Fibroblast of lung (primary cell): ENCODE results near the gene MIPOL1.

Experiments used
- CTCF ChIP-seq, 2 donors: IDR thresholded peaks in 1 of 2; conservative IDR thresholded peaks in 1 of 2; 1 replicate in 1 of 2; 2 replicates in 1 of 2; pipeline ENCODE4 v1.5.1; 2011 to 2012; ENCODE audit warnings: low read length in 2 of 2, control low read depth in 1 of 2, inconsistent platforms in 1 of 2, low read depth in 1 of 2, mild to moderate bottlenecking in 1 of 2
- EZH2 ChIP-seq: IDR thresholded peaks from 2 replicates; pipeline ENCODE4 v1.5.1; 2012; ENCODE audit warnings: low read length, control low read depth, mild to moderate bottlenecking; ENCODE audit errors: missing control alignments

GRCh38 chr14:37187294-37187693 is 10.4 kb upstream of the MIPOL1 start:
- TF ChIP-seq CTCF (conservative IDR thresholded peaks at IDR 0.05 in 1 of 2, IDR thresholded peaks at IDR 0.05 in 1 of 2; ENCODE audit: low read depth in 1 of 2, low read length in 2 of 2) (no peak), EZH2 (no peak)
